ENCODE results near the gene FBXL16. TPM values are rescaled to one million over a fixed set of nuclear protein-coding genes. Genes with fewer than 3 reads are reported as not detected.
A peak's percentile ranks its signal among the peaks of the same experiment; 100 is the strongest.

The FBXL16 gene
- total RNA-seq, 2 donors from 2014 or later, result 1.3 to 1.7 TPM

GRCh38 chr16:644556-644955, 61.0 kb downstream of the FBXL16 start:
- no peak for TF ChIP-seq CTCF (IDR thresholded peaks at IDR 0.05)
- H3K27me3 ChIP-seq, result no peaks in the 10 kb centered on the region
- no peak for DNase-seq (ENCODE audit: low spot score)
- H3K36me3 ChIP-seq, result no peaks in the 10 kb centered on the region
- no peak overlapping the region for H3K4me3 ChIP-seq
- no peaks in the 10 kb centered on the region for H3K9me3 ChIP-seq
- peaks cover 0 to 68% of the 10 kb centered on the region in 2 donors for H3K4me1 ChIP-seq
- no peak overlapping the region for H3K27ac ChIP-seq

- H3K4me3 ChIP-seq, result peak overlapping the region; percentile 74 to 78
- H3K9me3 ChIP-seq, result no peaks in the 10 kb centered on the region
- peaks cover 0 to 61% of the 10 kb centered on the region in 2 donors for H3K4me1 ChIP-seq
- H3K36me3 ChIP-seq, result no peaks in the 10 kb centered on the region
- no peaks in the 10 kb centered on the region for H3K27me3 ChIP-seq
- DNase-seq (ENCODE audit: low spot score), result no peak
- no peak for TF ChIP-seq CTCF (IDR thresholded peaks at IDR 0.05)
- H3K27ac ChIP-seq, result peak overlapping the region; percentile 86 to 93
Measured at GRCh38 chr16:643050-643368, 62.6 kb downstream of the FBXL16 start.

Other genes with a start within 250 kb of the FBXL16 start
- gene CAPN15, start 178.1 kb downstream of the FBXL16 start, total RNA-seq, result 10 to 100 TPM; 18.5 to 28.1 TPM
- gene PRR35, start 145.4 kb downstream of the FBXL16 start, total RNA-seq, result not detected
- gene NHLRC4, start 138.8 kb downstream of the FBXL16 start, total RNA-seq, result under 1 TPM; 0.43 to 0.74 TPM
- 10 to 100 TPM; 20.8 to 21.0 TPM for gene PIGQ, start 135.8 kb downstream of the FBXL16 start, total RNA-seq
- gene RAB40C, start 115.7 kb downstream of the FBXL16 start, total RNA-seq, result 10 to 100 TPM; 11.1 to 13.5 TPM
- under 1 TPM; 0.52 to 0.71 TPM for gene WFIKKN1, start 74.8 kb downstream of the FBXL16 start, total RNA-seq
- 100 to 1,000 TPM; 103 to 137 TPM for gene METTL26, start 69.5 kb downstream of the FBXL16 start, total RNA-seq
- 100 to 1,000 TPM; 110 to 121 TPM for gene MCRIP2, start 64.0 kb downstream of the FBXL16 start, total RNA-seq
- gene WDR90, start 56.4 kb downstream of the FBXL16 start, total RNA-seq, result 1 to 10 TPM; 3.0 to 5.7 TPM
- gene RHOT2, start 37.7 kb downstream of the FBXL16 start, total RNA-seq, result 10 to 100 TPM; 37.8 to 42.8 TPM
- 1 to 10 TPM in 1 of 2 donors, under 1 TPM in 1; 0.67 to 1.3 TPM for gene RHBDL1, start 30.1 kb downstream of the FBXL16 start, total RNA-seq
- gene STUB1, start 25.4 kb downstream of the FBXL16 start, total RNA-seq, result 100 to 1,000 TPM; 135 to 186 TPM
- gene JMJD8, start 21.5 kb downstream of the FBXL16 start, total RNA-seq, result 10 to 100 TPM; 76.4 to 82.1 TPM
- 10 to 100 TPM in 1 of 2 donors, 1 to 10 TPM in 1; 8.1 to 10.3 TPM for gene WDR24, start 15.4 kb downstream of the FBXL16 start, total RNA-seq
- gene METRN, start 9.3 kb upstream of the FBXL16 start, total RNA-seq, result 10 to 100 TPM; 58.9 to 61.3 TPM
- gene ANTKMT, start 15.3 kb upstream of the FBXL16 start, total RNA-seq, result 10 to 100 TPM; 36.5 to 37.5 TPM
- gene CCDC78, start 20.6 kb upstream of the FBXL16 start, total RNA-seq, result under 1 TPM; 0.43 to 0.56 TPM
- gene HAGHL, start 21.3 kb upstream of the FBXL16 start, total RNA-seq, result 1 to 10 TPM; 9.6 to 9.7 TPM
- gene CIAO3, start 35.2 kb upstream of the FBXL16 start, total RNA-seq, result 10 to 100 TPM; 23.3 to 25.5 TPM
- 10 to 100 TPM; 44.8 to 94.6 TPM for gene MSLN, start 54.9 kb upstream of the FBXL16 start, total RNA-seq
- 10 to 100 TPM; 11.4 to 13.2 TPM for gene RPUSD1, start 82.6 kb upstream of the FBXL16 start, total RNA-seq
- 1 to 10 TPM; 1.8 to 2.3 TPM for gene CHTF18, start 82.8 kb upstream of the FBXL16 start, total RNA-seq
- not detected for gene GNG13, start 94.9 kb upstream of the FBXL16 start, total RNA-seq

All from right atrium auricular region (tissue), 2 donors.